ENCODE data around the gene TRAF7.

TRAF7 gene

GRCh38 chr16:2186505-2186904, 30.9 kb downstream of the TRAF7 start:
- no peaks in the 10 kb centered on the region for H4K20me1 ChIP-seq (ENCODE audit: insufficient read depth, low read length)
- H3K27ac ChIP-seq (ENCODE audit: low read length) = no peak overlapping the region
- H3K27me3 ChIP-seq (ENCODE audit: low read depth, low read length) = no peaks in the 10 kb centered on the region
- H3K79me2 ChIP-seq (ENCODE audit: low read length) = no peaks in the 10 kb centered on the region
- TF ChIP-seq CTCF (IDR thresholded peaks at IDR 0.05; ENCODE audit: low read depth, low read length) (no peak), EZH2phosphoT487 (IDR thresholded peaks at IDR 0.05; ENCODE audit: low read depth) (no peak)
- no peaks in the 10 kb centered on the region for H3K4me1 ChIP-seq (ENCODE audit: low read length)
- no peak overlapping the region for H2AFZ ChIP-seq (ENCODE audit: low read depth, low read length)
- no peak overlapping the region for H3K4me3 ChIP-seq (ENCODE audit: low read length)
- H3K4me2 ChIP-seq (ENCODE audit: low read length) = no peak overlapping the region
- H3K9me3 ChIP-seq (ENCODE audit: insufficient read depth, low read length) = no peaks in the 10 kb centered on the region
- no peak overlapping the region for H3K9ac ChIP-seq (ENCODE audit: low read length)
- no peaks in the 10 kb centered on the region for H3K36me3 ChIP-seq (replicated peaks; ENCODE audit: low read depth, low read length)

GRCh38 chr16:2187212-2187611, 31.6 kb downstream of the TRAF7 start:
- Histone ChIP-seq H4K20me1 (ENCODE audit: insufficient read depth, low read length) (no peaks in the 10 kb centered on the region), H3K9ac (ENCODE audit: low read length) (no peak overlapping the region), H3K36me3 (replicated peaks; ENCODE audit: low read depth, low read length) (no peaks in the 10 kb centered on the region), H3K9me3 (ENCODE audit: insufficient read depth, low read length) (no peaks in the 10 kb centered on the region), H3K4me1 (ENCODE audit: low read length) (no peaks in the 10 kb centered on the region), H3K27ac (ENCODE audit: low read length) (no peak overlapping the region), H3K27me3 (ENCODE audit: low read depth, low read length) (no peaks in the 10 kb centered on the region), H3K4me2 (ENCODE audit: low read length) (no peak overlapping the region), H3K79me2 (ENCODE audit: low read length) (no peaks in the 10 kb centered on the region), H3K4me3 (ENCODE audit: low read length) (no peak overlapping the region), H2AFZ (ENCODE audit: low read depth, low read length) (no peak overlapping the region)
- TF ChIP-seq CTCF (IDR thresholded peaks at IDR 0.05; ENCODE audit: low read depth, low read length) = no peak
- no peak for TF ChIP-seq EZH2phosphoT487 (IDR thresholded peaks at IDR 0.05; ENCODE audit: low read depth)

GRCh38 chr16:2188395-2188794, 32.8 kb downstream of the TRAF7 start:
- Histone ChIP-seq H3K79me2 (ENCODE audit: low read length) (no peaks in the 10 kb centered on the region), H3K4me3 (ENCODE audit: low read length) (no peak overlapping the region), H3K36me3 (replicated peaks; ENCODE audit: low read depth, low read length) (no peaks in the 10 kb centered on the region), H3K9ac (ENCODE audit: low read length) (no peak overlapping the region), H3K27ac (ENCODE audit: low read length) (no peak overlapping the region), H3K9me3 (ENCODE audit: insufficient read depth, low read length) (no peaks in the 10 kb centered on the region), H3K27me3 (ENCODE audit: low read depth, low read length) (no peaks in the 10 kb centered on the region), H4K20me1 (ENCODE audit: insufficient read depth, low read length) (no peaks in the 10 kb centered on the region), H2AFZ (ENCODE audit: low read depth, low read length) (no peak overlapping the region), H3K4me2 (ENCODE audit: low read length) (no peak overlapping the region), H3K4me1 (ENCODE audit: low read length) (no peaks in the 10 kb centered on the region)
- no peak for TF ChIP-seq EZH2phosphoT487 (IDR thresholded peaks at IDR 0.05; ENCODE audit: low read depth)

GRCh38 chr16:2189252-2189893, 33.8 kb downstream of the TRAF7 start:
- no peaks in the 10 kb centered on the region for H3K4me1 ChIP-seq (ENCODE audit: low read length)

More at GRCh38 chr16:2189252-2189893, 33.8 kb downstream of the TRAF7 start:
- H3K4me3 ChIP-seq (ENCODE audit: low read length) = no peak overlapping the region
- H3K9ac ChIP-seq (ENCODE audit: low read length) = no peak overlapping the region
- no peak overlapping the region for H3K27ac ChIP-seq (ENCODE audit: low read length)
- no peaks in the 10 kb centered on the region for H4K20me1 ChIP-seq (ENCODE audit: insufficient read depth, low read length)
- no peaks in the 10 kb centered on the region for H3K36me3 ChIP-seq (replicated peaks; ENCODE audit: low read depth, low read length)
- no peak overlapping the region for H3K4me2 ChIP-seq (ENCODE audit: low read length)
- H3K27me3 ChIP-seq (ENCODE audit: low read depth, low read length) = peaks cover 4% of the 10 kb centered on the region
- H3K9me3 ChIP-seq (ENCODE audit: insufficient read depth, low read length) = no peaks in the 10 kb centered on the region
- H2AFZ ChIP-seq (ENCODE audit: low read depth, low read length) = no peak overlapping the region
- H3K79me2 ChIP-seq (ENCODE audit: low read length) = no peaks in the 10 kb centered on the region
- TF ChIP-seq EZH2phosphoT487 (IDR thresholded peaks at IDR 0.05; ENCODE audit: low read depth) = no peak
- TF ChIP-seq CTCF (IDR thresholded peaks at IDR 0.05; ENCODE audit: low read depth, low read length) = no peak

Measured in OCI-LY3 (cell line).